Adrenal gland (tissue), 5 donors: ENCODE results near the gene SNRNP35.

Source experiments
- POLR2A ChIP-seq, 2 donors: fragments of 450-650 bp; IDR thresholded peaks; one replicate each; pipeline ENCODE4 v1.6.1; 2017; ENCODE audit warnings: antibody characterized with exemption in 2 of 2, mild to moderate bottlenecking in 2 of 2, moderate library complexity in 1 of 2
- TF ChIP-seq, protein P1 (sequence below), 6 experiments: fragments of 450-650 bp in 4 of 6; fragments of 200-600 bp in 2 of 6; sonication (generic) in 1 of 6; IDR thresholded peaks; 1 replicate in 5 of 6; 2 replicates in 1 of 6; pipeline versions ENCODE4 v1.5.1 to v1.8.0; 2016 to 2021; ENCODE audit warnings: antibody characterized with exemption in 6 of 6, mild to moderate bottlenecking in 2 of 6, moderate library complexity in 1 of 6
- donor health status: DM: no; HTN: no; CAD: no.

DNA sequence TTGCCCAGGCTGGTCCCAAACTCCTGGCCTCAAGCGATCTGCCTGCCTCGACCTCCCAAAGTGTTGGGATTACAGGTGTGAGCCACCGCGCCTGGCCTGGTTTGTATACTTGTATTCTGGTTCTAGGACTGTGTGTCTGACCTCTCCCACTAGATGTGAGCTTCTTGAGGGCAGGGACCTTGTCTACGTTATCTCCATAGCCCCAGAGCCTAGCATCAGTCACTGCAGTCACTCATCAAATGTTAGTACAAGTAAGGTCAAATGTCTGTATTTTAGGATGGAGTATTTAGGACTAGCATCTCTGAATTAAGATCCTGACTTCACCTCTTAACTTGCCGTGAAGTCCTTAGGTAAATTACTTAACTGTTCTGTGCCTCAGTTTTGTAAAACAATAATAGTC is 24.3 kb upstream of the SNRNP35 start:
- TF ChIP-seq, protein P1, sequence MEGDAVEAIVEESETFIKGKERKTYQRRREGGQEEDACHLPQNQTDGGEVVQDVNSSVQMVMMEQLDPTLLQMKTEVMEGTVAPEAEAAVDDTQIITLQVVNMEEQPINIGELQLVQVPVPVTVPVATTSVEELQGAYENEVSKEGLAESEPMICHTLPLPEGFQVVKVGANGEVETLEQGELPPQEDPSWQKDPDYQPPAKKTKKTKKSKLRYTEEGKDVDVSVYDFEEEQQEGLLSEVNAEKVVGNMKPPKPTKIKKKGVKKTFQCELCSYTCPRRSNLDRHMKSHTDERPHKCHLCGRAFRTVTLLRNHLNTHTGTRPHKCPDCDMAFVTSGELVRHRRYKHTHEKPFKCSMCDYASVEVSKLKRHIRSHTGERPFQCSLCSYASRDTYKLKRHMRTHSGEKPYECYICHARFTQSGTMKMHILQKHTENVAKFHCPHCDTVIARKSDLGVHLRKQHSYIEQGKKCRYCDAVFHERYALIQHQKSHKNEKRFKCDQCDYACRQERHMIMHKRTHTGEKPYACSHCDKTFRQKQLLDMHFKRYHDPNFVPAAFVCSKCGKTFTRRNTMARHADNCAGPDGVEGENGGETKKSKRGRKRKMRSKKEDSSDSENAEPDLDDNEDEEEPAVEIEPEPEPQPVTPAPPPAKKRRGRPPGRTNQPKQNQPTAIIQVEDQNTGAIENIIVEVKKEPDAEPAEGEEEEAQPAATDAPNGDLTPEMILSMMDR (IDR thresholded peaks at IDR 0.05), result no peak
- TF ChIP-seq POLR2A (IDR thresholded peaks at IDR 0.05), result no peak
